Stimulated activated naive B cell treated with anti-CD40 and anti-IgM and Interleukin-4, amounts not matched to agents 10 μg/mL and 1 μg/mL and 100 μg/mL, for 72 hours (primary cell): Measurements from ENCODE around the gene LHPP.
"Not testable (repeated sequence)": the region's sequence is repeated elsewhere in the genome, so short reads cannot be mapped to it uniquely, and the experiment has no call there.

Experiments used
- ATAC-seq, 2 donors: fragments of 150-1000 bp; cut with Tn5 transposase; replicated peaks; 2 replicates each; pipeline ENCODE4 v1.10.0; 2021; ENCODE audit warnings: moderate library complexity in 1 of 2
- DNase-seq: peaks from one replicate; pipeline ENCODE4 v3.0.0; 2021
- H3K27ac Mint-ChIP-seq: one replicate; pipeline ENCODE4 v1.8.0; 2022; ENCODE audit warnings: mild to moderate bottlenecking, mixed read lengths
- H3K27me3 Mint-ChIP-seq, 2 donors: one replicate each; pipeline ENCODE4 v1.8.0; 2022; ENCODE audit warnings: mixed read lengths in 2 of 2
- H3K36me3 Mint-ChIP-seq, 2 donors: one replicate each; pipeline ENCODE4 v1.8.0; 2022; ENCODE audit warnings: mixed read lengths in 2 of 2, mild to moderate bottlenecking in 1 of 2
- H3K4me1 Mint-ChIP-seq, 2 donors: one replicate each; pipeline ENCODE4 v1.8.0; 2022; ENCODE audit warnings: mixed read lengths in 2 of 2, mild to moderate bottlenecking in 1 of 2
- H3K4me3 Mint-ChIP-seq, 2 donors: one replicate each; pipeline ENCODE4 v1.8.0; 2022; ENCODE audit warnings: mild to moderate bottlenecking in 2 of 2, mixed read lengths in 2 of 2, moderate library complexity in 1 of 2
- H3K9me3 Mint-ChIP-seq, 2 donors: one replicate each; pipeline ENCODE4 v1.8.0; 2022; ENCODE audit warnings: mixed read lengths in 2 of 2, mild to moderate bottlenecking in 1 of 2

The LHPP gene

GRCh38 chr10:124603376-124604213, 142.0 kb downstream of the LHPP start:
- H3K9me3 Mint-ChIP-seq: no peaks in the 10 kb centered on the region
- no peak overlapping the region for H3K4me3 Mint-ChIP-seq
- ATAC-seq (no peak), DNase-seq (no peak)
- H3K36me3 Mint-ChIP-seq: peaks cover 5 to 7% of the 10 kb centered on the region in 2 donors
- H3K4me1 Mint-ChIP-seq: peaks cover 66 to 100% of the 10 kb centered on the region in 2 donors
- peak overlapping the region; percentile 59 for H3K27ac Mint-ChIP-seq
- no peaks in the 10 kb centered on the region for H3K27me3 Mint-ChIP-seq

- no peaks in the 10 kb centered on the region for H3K27me3 Mint-ChIP-seq
- H3K9me3 Mint-ChIP-seq: no peaks in the 10 kb centered on the region
- DNase-seq (no peak), ATAC-seq (no peak)
- H3K27ac Mint-ChIP-seq: peak overlapping the region; percentile 93
- H3K4me3 Mint-ChIP-seq: peak overlapping the region in 1 of 2 donors; percentile 22
- peaks cover 59 to 98% of the 10 kb centered on the region in 2 donors for H3K4me1 Mint-ChIP-seq
- H3K36me3 Mint-ChIP-seq: peaks cover 4 to 7% of the 10 kb centered on the region in 2 donors
These were observed 142.8 kb downstream of the LHPP start for GRCh38 chr10:124604214-124605000.

DNA sequence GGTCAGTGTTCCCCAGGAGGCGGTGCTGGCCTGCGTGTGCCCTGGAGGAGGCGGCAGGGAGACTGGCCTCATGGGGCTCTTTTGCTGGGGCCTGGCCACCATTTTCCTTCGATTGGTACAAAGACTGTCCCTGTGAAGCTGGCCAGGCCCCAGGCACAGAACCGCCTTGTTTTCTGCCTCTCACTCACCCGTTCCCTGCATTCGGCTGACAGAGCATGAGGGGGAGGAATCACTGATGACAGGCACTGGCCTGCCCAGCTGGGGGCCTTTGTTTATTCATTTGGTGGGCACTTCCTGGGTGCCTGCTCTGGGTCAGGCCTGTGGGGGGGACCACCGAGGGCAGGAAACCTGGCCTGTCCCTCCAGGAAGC, 143.4 kb downstream of the LHPP start:
- no peak for DNase-seq
- Mint-ChIP-seq H3K36me3 (peaks cover 8 to 9% of the 10 kb centered on the region in 2 donors), H3K27me3 (no peaks in the 10 kb centered on the region), H3K4me1 (peaks cover 58 to 98% of the 10 kb centered on the region in 2 donors), H3K4me3 (peak overlapping the region; percentile 35 to 63), H3K9me3 (no peaks in the 10 kb centered on the region), H3K27ac (peak overlapping the region; percentile 93)
- no peak for ATAC-seq

- DNase-seq (no peak), ATAC-seq (no peak)
- no peaks in the 10 kb centered on the region for H3K27me3 Mint-ChIP-seq
- peaks cover 58 to 94% of the 10 kb centered on the region in 2 donors for H3K4me1 Mint-ChIP-seq
- H3K27ac Mint-ChIP-seq: peak overlapping the region; percentile 93
- peaks cover 8 to 10% of the 10 kb centered on the region in 2 donors for H3K36me3 Mint-ChIP-seq
- H3K9me3 Mint-ChIP-seq: no peaks in the 10 kb centered on the region
- peak overlapping the region; percentile 35 to 63 for H3K4me3 Mint-ChIP-seq
These were observed 143.8 kb downstream of the LHPP start for GRCh38 chr10:124605481-124605855.

- no peak for DNase-seq
- no peaks in the 10 kb centered on the region for H3K27me3 Mint-ChIP-seq
- no peaks in the 10 kb centered on the region for H3K9me3 Mint-ChIP-seq
- H3K4me3 Mint-ChIP-seq: peak overlapping the region in 1 of 2 donors; percentile 32
- ATAC-seq: no peak
- H3K27ac Mint-ChIP-seq: peak overlapping the region; percentile 93
- H3K36me3 Mint-ChIP-seq: peaks cover 8 to 10% of the 10 kb centered on the region in 2 donors
- H3K4me1 Mint-ChIP-seq: peaks cover 53 to 92% of the 10 kb centered on the region in 2 donors
These were observed 144.5 kb downstream of the LHPP start for GRCh38 chr10:124605856-124606812.

- Mint-ChIP-seq H3K27ac (peak overlapping the region; percentile 90), H3K36me3 (peaks cover 8 to 10% of the 10 kb centered on the region in 2 donors), H3K9me3 (no peaks in the 10 kb centered on the region), H3K4me3 (peak overlapping the region; percentile 14 to 28), H3K27me3 (no peaks in the 10 kb centered on the region), H3K4me1 (peaks cover 50 to 92% of the 10 kb centered on the region in 2 donors)
- ATAC-seq: no peak
- no peak for DNase-seq
These were observed 145.2 kb downstream of the LHPP start for GRCh38 chr10:124606822-124607221.

- Mint-ChIP-seq H3K4me3 (no peak overlapping the region), H3K27ac (no peak overlapping the region), H3K36me3 (peaks cover 8 to 10% of the 10 kb centered on the region in 2 donors), H3K27me3 (no peaks in the 10 kb centered on the region), H3K4me1 (peaks cover 49 to 92% of the 10 kb centered on the region in 2 donors), H3K9me3 (no peaks in the 10 kb centered on the region)
- DNase-seq (no peak), ATAC-seq (no peak)
These were observed 146.1 kb downstream of the LHPP start for GRCh38 chr10:124607693-124608092.

GRCh38 chr10:124608093-124608721, 146.6 kb downstream of the LHPP start:
- DNase-seq: no peak
- ATAC-seq: no peak
- no peaks in the 10 kb centered on the region for H3K9me3 Mint-ChIP-seq
- H3K27me3 Mint-ChIP-seq: no peaks in the 10 kb centered on the region
- peak overlapping the region; percentile 51 for H3K27ac Mint-ChIP-seq
- no peak overlapping the region for H3K4me3 Mint-ChIP-seq
- peaks cover 48 to 92% of the 10 kb centered on the region in 2 donors for H3K4me1 Mint-ChIP-seq
- peaks cover 8 to 10% of the 10 kb centered on the region in 2 donors for H3K36me3 Mint-ChIP-seq

DNA sequence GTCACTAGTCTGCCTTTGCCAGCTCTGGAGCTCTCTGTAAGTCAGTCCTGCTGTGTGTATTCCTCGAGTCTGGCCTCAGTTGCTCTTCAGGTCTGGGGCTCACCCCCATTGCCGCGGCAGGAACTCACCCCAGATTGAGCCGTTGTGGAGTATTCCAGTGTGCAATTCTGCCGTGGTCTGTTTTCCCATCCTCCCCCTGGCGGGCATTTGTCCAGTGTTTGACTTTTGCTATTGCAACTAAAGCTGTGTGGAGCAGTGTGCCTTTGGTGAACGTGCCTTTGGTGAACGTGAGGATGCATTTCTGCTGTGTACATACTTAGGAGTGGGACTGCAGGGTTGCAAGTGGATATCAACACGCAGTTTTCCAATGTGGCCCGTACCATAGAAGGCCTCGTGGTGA, 148.1 kb downstream of the LHPP start:
- Mint-ChIP-seq H3K27ac (peak overlapping the region; percentile 22), H3K4me1 (peaks cover 50 to 92% of the 10 kb centered on the region in 2 donors), H3K27me3 (no peaks in the 10 kb centered on the region), H3K4me3 (no peak overlapping the region), H3K36me3 (peaks cover 6 to 11% of the 10 kb centered on the region in 2 donors), H3K9me3 (no peaks in the 10 kb centered on the region)
- no peak for ATAC-seq
- DNase-seq: no peak

GRCh38 chr10:124610186-124610585, 148.6 kb downstream of the LHPP start:
- not testable (repeated sequence) for DNase-seq, H3K27me3 Mint-ChIP-seq, H3K9me3 Mint-ChIP-seq, ATAC-seq, H3K4me3 Mint-ChIP-seq
- Mint-ChIP-seq H3K27ac (peak overlapping the region; percentile 22), H3K36me3 (peaks cover 11 to 15% of the 10 kb centered on the region in 2 donors), H3K4me1 (peaks cover 52 to 92% of the 10 kb centered on the region in 2 donors)

DNA sequence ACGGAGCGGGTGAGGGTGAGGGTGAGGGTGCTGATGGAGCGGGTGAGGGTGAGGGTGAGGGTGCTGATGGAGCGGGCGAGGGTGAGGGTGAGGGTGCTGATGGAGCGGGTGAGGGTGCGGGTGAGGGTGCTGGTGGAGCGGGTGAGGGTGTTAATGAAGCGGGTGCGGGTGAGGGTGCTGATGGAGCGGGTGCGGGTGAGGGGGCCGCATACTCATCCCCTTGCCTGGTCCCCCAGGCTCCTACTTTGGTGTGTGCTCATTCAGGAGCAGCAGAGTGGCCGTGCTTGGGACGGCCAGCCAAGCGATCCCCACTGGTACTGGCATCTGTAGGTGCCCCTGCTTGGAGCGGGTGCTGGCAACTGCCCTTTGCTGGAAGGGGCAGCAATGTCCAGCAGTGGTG, 149.2 kb downstream of the LHPP start:
- DNase-seq, H3K27me3 Mint-ChIP-seq, ATAC-seq, H3K9me3 Mint-ChIP-seq: not testable (repeated sequence)
- Mint-ChIP-seq H3K27ac (peak overlapping the region; percentile 94), H3K4me1 (peaks cover 49 to 92% of the 10 kb centered on the region in 2 donors), H3K4me3 (peak overlapping the region in 1 of 2 donors; percentile 4), H3K36me3 (peaks cover 8 to 13% of the 10 kb centered on the region in 2 donors)

DNA sequence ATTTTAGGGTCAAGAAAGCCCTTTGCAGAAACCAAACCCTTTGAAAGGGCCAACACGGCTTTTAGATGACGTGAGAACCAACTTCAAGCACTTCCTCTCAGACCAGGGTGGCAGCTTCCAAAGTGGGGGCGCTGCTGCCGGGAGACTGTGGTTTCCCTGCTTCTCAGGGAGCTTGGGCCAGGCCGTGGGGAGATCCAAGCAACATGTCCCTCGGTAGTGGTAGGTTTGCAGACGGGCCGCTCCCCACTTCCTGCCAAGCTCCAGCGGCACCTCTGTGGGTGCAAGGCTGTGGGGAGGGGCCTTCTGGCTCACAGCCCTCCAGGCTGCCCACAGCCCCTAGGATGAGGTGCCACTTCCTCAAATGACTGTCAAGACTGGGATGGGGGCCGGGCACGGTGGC, 150.1 kb downstream of the LHPP start:
- ATAC-seq (peak; percentile 36 to 43), DNase-seq (no peak)
- Mint-ChIP-seq H3K27me3 (no peaks in the 10 kb centered on the region), H3K4me1 (peaks cover 50 to 92% of the 10 kb centered on the region in 2 donors), H3K9me3 (no peaks in the 10 kb centered on the region), H3K36me3 (peaks cover 8 to 21% of the 10 kb centered on the region in 2 donors), H3K27ac (peak overlapping the region; percentile 94), H3K4me3 (peak overlapping the region in 1 of 2 donors; percentile 41)
